22Rv1 (cell line): ENCODE measurements around the gene COL18A1.
A peak's percentile ranks its signal among the peaks of the same experiment; 100 is the strongest.

Experiments
- H3K27ac ChIP-seq: fragments of 450-650 bp; 2 replicates; pipeline ENCODE4 v1.5.1; 2017
- CTCF ChIP-seq: fragments of 450-650 bp; IDR thresholded peaks from 2 replicates; pipeline ENCODE4 v1.5.1; 2017; ENCODE audit warnings: mild to moderate bottlenecking
- ZFX ChIP-seq: fragments of 450-650 bp; IDR thresholded peaks from 2 replicates; pipeline ENCODE4 v1.6.1; 2017; ENCODE audit warnings: antibody characterized with exemption, borderline replicate concordance

The COL18A1 gene

GRCh38 chr21:45552696-45553391, 147.9 kb downstream of the COL18A1 start:
- no peak overlapping the region for H3K27ac ChIP-seq
- TF ChIP-seq CTCF = no peak
- no peak for TF ChIP-seq ZFX

GRCh38 chr21:45554477-45555175, 149.7 kb downstream of the COL18A1 start:
- peak; percentile 82 for TF ChIP-seq CTCF
- no peak for TF ChIP-seq ZFX
- H3K27ac ChIP-seq = peak overlapping the region; percentile 60

- no peak overlapping the region for H3K27ac ChIP-seq
- TF ChIP-seq ZFX = no peak
- no peak for TF ChIP-seq CTCF
Measured at GRCh38 chr21:45555251-45555556, 150.2 kb downstream of the COL18A1 start.

GRCh38 chr21:45555557-45556301, 150.8 kb downstream of the COL18A1 start:
- TF ChIP-seq CTCF (peak; percentile 92), ZFX (no peak)
- H3K27ac ChIP-seq = peak overlapping the region; percentile 39

GRCh38 chr21:45556302-45556644, 151.3 kb downstream of the COL18A1 start:
- TF ChIP-seq ZFX (no peak), CTCF (peak; percentile 71)
- H3K27ac ChIP-seq = no peak overlapping the region

GRCh38 chr21:45556645-45557615, 152.0 kb downstream of the COL18A1 start:
- TF ChIP-seq ZFX (no peak), CTCF (no peak)
- no peak overlapping the region for H3K27ac ChIP-seq
